WTC11 (cell line): ENCODE results near the gene GNG3. TPM values are rescaled to one million over a fixed set of nuclear protein-coding genes. Genes with fewer than 3 reads are reported as not detected.

Experiments used
- ATF2 ChIP-seq: sonication (generic); formaldehyde crosslinking; IDR thresholded peaks from 2 replicates; pipeline ENCODE4 v1.8.1; 2022; ENCODE audit warnings: low read depth, missing genetic modification reagents, borderline replicate concordance
- CREM ChIP-seq: sonication (generic); formaldehyde crosslinking; IDR thresholded peaks from 2 replicates; pipeline ENCODE4 v1.8.1; 2022; ENCODE audit warnings: mild to moderate bottlenecking, missing genetic modification reagents, moderate library complexity
- E2F1 ChIP-seq: sonication (generic); formaldehyde crosslinking; IDR thresholded peaks from 2 replicates; pipeline ENCODE4 v1.8.0; 2022; ENCODE audit warnings: mild to moderate bottlenecking, missing genetic modification reagents
- ELF4 ChIP-seq: sonication (generic); formaldehyde crosslinking; IDR thresholded peaks from 2 replicates; pipeline ENCODE4 v1.8.1; 2022; ENCODE audit warnings: low read depth, mild to moderate bottlenecking, moderate library complexity, missing genetic modification reagents
- ESRRA ChIP-seq: sonication (generic); formaldehyde crosslinking; IDR thresholded peaks from 2 replicates; pipeline ENCODE4 v1.8.1; 2022; ENCODE audit warnings: mild to moderate bottlenecking, missing genetic modification reagents, borderline replicate concordance
- FOXP1 ChIP-seq: sonication (generic); formaldehyde crosslinking; IDR thresholded peaks from 2 replicates; pipeline ENCODE4 v1.8.0; 2022; ENCODE audit warnings: missing genetic modification reagents, mild to moderate bottlenecking, moderate library complexity, borderline replicate concordance
- JUN ChIP-seq: sonication (generic); formaldehyde crosslinking; IDR thresholded peaks from 2 replicates; pipeline ENCODE4 v1.8.0; 2023; ENCODE audit warnings: mild to moderate bottlenecking, missing genetic modification reagents
- KAT7 ChIP-seq: sonication (generic); formaldehyde crosslinking; IDR thresholded peaks from 2 replicates; pipeline ENCODE4 v1.8.1; 2023; ENCODE audit warnings: missing genetic modification reagents, mild to moderate bottlenecking, borderline replicate concordance
- MAX ChIP-seq: sonication (generic); formaldehyde crosslinking; IDR thresholded peaks from 2 replicates; pipeline ENCODE4 v1.8.0; 2022; ENCODE audit warnings: mild to moderate bottlenecking, missing genetic modification reagents
- NFYB ChIP-seq: sonication (generic); formaldehyde crosslinking; conservative IDR thresholded peaks from 2 replicates; pipeline ENCODE4 v1.8.0; 2022; ENCODE audit warnings: low read depth, missing genetic modification reagents
- OVOL2 ChIP-seq: fragments of 250-450 bp; sonication (Bioruptor Pico); IDR thresholded peaks from 2 replicates; pipeline ENCODE4 v1.9.0; 2021; ENCODE audit warnings: mild to moderate bottlenecking, borderline replicate concordance
- PRRX2 ChIP-seq: fragments of 250-450 bp; sonication (Bioruptor Pico); IDR thresholded peaks from 2 replicates; pipeline ENCODE4 v1.8.0; 2021; ENCODE audit warnings: mild to moderate bottlenecking
- USF1 ChIP-seq: sonication (generic); formaldehyde crosslinking; IDR thresholded peaks from 2 replicates; pipeline ENCODE4 v1.8.0; 2022; ENCODE audit warnings: mild to moderate bottlenecking, missing genetic modification reagents
- USF2 ChIP-seq: sonication (generic); formaldehyde crosslinking; IDR thresholded peaks from 2 replicates; pipeline ENCODE4 v1.8.1; 2023; ENCODE audit warnings: mild to moderate bottlenecking, missing genetic modification reagents, moderate library complexity
- ZBTB43 ChIP-seq: sonication (generic); formaldehyde crosslinking; IDR thresholded peaks from 2 replicates; pipeline ENCODE4 v1.8.1; 2023; ENCODE audit warnings: mild to moderate bottlenecking, missing genetic modification reagents
- ZNF219 ChIP-seq: sonication (generic); formaldehyde crosslinking; IDR thresholded peaks from 2 replicates; pipeline ENCODE4 v1.8.0; 2023; ENCODE audit warnings: missing genetic modification reagents, mild to moderate bottlenecking, borderline replicate concordance
- ZNF232 ChIP-seq: sonication (generic); formaldehyde crosslinking; IDR thresholded peaks from 2 replicates; pipeline ENCODE4 v1.8.0; 2022; ENCODE audit warnings: mild to moderate bottlenecking, missing genetic modification reagents
- ZNF281 ChIP-seq: sonication (generic); formaldehyde crosslinking; IDR thresholded peaks from 2 replicates; pipeline ENCODE4 v1.8.0; 2023; ENCODE audit warnings: mild to moderate bottlenecking, missing genetic modification reagents
- total RNA-seq: library from RNA; stranded (reverse); gene quantifications from 3 replicates; pipeline ENCODE4 v1.2.3, GENCODE V29; 2021

Gene GNG3
- total RNA-seq, 1 experiment from 2014 or later = 6.0 TPM

- TF ChIP-seq E2F1 (CRISPR knock-in tag) (0 out of 2 replicates have a peak, but pooled peaks have one; percentile 42), NFYB (CRISPR knock-in tag) (peak; percentile 95), USF1 (CRISPR knock-in tag) (0 out of 2 replicates have a peak, but pooled peaks have one; percentile 26), ELF4 (CRISPR knock-in tag) (no peak), JUN (CRISPR knock-in tag) (no peak), ATF2 (CRISPR knock-in tag) (no peak), OVOL2 (no peak), KAT7 (CRISPR knock-in tag) (no peak), CREM (0 out of 2 replicates have a peak, but pooled peaks have one; percentile 21), PRRX2 (CRISPR knock-in tag) (peak; percentile 85; the same call in 1 of the 2 replicates), ZNF281 (0 out of 2 replicates have a peak, but pooled peaks have one; percentile 55), ESRRA (CRISPR knock-in tag) (no peak), FOXP1 (CRISPR knock-in tag) (0 out of 2 replicates have a peak, but pooled peaks have one; percentile 7), USF2 (CRISPR knock-in tag) (no peak), ZNF232 (CRISPR knock-in tag) (no peak), ZBTB43 (CRISPR knock-in tag) (no peak), ZNF219 (no peak), MAX (CRISPR knock-in tag) (peak; percentile 68; the same call in 1 of the 2 replicates)
Observed at GRCh38 chr11:62753736-62754603, 46.5 kb downstream of the GNG3 start, which contains the start of gene ZBTB3 (continued).
